GM12873 (cell line): ENCODE results near the gene KIF16B.

ENCODE experiments used
- CTCF ChIP-seq: IDR thresholded peaks from 2 replicates; pipeline ENCODE4 v1.5.1; 2012; ENCODE audit warnings: low read depth, mild to moderate bottlenecking, moderate library complexity, low read length, control low read depth; ENCODE audit not compliant: insufficient read depth; ENCODE audit errors: missing control alignments

Gene KIF16B

DNA sequence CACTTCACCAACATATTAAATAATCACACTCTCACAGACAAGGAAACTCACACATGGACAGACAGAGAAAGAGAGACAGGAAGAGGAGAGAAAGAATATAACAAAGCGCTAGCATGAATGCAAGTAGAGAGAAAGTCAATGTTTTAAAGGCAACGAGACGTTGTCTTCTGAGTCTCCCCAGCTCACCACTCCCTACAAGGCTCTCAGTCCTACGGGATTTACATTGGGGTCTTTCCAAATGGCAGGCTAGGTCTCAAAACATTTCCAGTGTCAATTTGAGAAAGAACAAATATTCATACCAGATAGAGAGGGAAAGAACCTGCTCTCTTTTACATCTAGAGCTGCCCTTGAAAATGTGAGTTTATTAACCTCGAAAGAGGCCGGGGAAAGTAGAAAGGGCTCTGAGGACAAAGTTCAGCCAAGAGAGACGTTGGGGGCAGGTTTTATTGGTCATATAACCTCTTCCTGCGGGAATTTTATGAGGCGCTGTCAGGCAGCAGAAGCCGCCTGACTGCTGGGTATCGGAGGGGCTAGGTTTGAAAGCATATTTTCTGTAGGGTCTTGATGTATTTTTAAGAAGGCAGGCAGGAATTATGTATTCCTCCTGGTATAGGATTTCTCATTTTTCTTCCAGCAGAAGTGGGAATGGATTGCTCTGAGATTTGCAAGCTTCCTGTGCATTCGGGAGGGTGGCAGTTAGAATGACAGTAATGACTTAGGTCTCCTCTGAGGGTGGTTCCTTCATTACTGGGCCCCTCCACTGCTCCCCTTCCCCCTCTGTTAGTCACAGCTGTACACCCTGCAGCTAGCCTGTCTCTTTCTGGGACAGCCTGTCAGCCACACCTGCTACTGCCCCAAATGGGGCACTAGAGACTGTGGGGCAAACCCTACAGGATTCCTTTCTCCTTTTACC, 34.4 kb upstream of the KIF16B start:
- TF ChIP-seq CTCF: no peak

GRCh38 chr20:16606468-16607070, 33.3 kb upstream of the KIF16B start:
- no peak for TF ChIP-seq CTCF

GRCh38 chr20:16601047-16601446, 27.8 kb upstream of the KIF16B start:
- no peak for TF ChIP-seq CTCF

DNA sequence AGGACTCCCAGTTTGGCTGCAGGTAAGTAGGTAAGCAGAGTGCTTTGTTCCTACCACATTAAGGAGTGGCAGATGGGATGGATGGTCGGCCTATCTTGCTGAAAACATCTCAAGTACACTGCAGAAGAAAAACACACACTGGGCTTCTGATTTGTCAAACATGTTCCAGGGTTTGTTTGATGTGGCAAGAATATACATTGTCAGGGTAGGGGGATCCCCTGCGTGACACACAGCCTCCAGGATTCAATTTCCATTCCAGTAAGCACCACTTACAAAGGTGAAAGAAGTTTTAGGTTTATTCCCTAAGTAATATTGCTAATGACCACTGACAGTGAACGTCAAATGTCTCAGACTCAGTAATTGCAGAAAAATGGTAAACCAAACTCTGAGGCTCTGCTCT, 26.0 kb upstream of the KIF16B start:
- TF ChIP-seq CTCF: no peak

DNA sequence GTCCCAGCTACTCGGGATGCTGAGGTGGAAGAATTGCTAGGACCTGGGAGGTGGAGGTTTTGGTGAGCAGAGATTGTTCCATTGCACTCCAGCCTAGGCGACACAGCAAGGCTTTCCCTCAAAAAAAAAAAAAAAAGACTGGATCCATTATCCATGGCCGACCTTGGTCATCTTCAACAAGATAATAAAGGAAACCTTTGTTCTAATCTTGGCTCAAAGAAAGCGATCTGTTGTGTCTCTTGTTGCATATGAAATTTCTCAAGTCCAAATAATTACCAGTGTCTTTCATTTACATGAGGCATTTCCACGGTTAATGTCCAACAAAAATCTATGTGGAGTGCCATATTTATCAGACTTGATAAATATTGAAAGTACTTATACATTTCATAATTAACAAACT, 23.7 kb upstream of the KIF16B start:
- TF ChIP-seq CTCF: no peak

DNA sequence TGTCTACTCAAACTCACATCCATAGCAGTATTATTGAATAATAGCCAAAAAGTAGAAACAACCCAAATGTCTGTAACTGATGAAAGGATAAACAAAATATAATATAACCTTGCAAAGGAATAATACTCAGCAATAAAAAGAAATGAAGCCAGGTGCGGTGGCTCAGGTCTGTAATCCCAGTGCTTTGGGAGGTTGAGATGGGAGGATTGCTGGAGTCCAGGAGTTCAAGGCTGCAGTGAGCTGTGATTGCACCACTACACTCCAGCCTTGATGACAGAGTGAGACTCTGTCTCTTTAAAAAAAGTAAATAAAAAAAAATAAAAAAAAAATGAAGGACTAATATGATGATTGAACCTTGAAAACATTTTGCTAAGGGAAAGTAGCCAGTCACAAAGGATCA, 22.1 kb upstream of the KIF16B start:
- TF ChIP-seq CTCF: no peak

GRCh38 chr20:16590041-16590633, 16.9 kb upstream of the KIF16B start:
- no peak for TF ChIP-seq CTCF
